Muscle of leg (tissue), 11 donors: ENCODE results near the gene ADNP. TPM values are rescaled to one million over a fixed set of nuclear protein-coding genes. Genes with fewer than 3 reads are reported as not detected.

Experiments used
- DNase-seq: peaks from one replicate; pipeline ENCODE4 v3.0.0; 2013
- H3K27ac ChIP-seq: one replicate; pipeline ENCODE4 v1.5.1; 2013; ENCODE audit warnings: mild to moderate bottlenecking, low read length, control low read depth
- H3K27me3 ChIP-seq: one replicate; pipeline ENCODE4 v1.6.1; 2013; ENCODE audit warnings: low read length; ENCODE audit not compliant: control insufficient read depth, insufficient read depth
- H3K36me3 ChIP-seq: one replicate; pipeline ENCODE4 v1.6.1; 2013; ENCODE audit warnings: low read length; ENCODE audit not compliant: control insufficient read depth, insufficient read depth
- H3K4me1 ChIP-seq: one replicate; pipeline ENCODE4 v1.6.1; 2013; ENCODE audit warnings: low read length; ENCODE audit not compliant: control insufficient read depth, insufficient read depth
- H3K4me3 ChIP-seq: one replicate; pipeline ENCODE4 v1.5.1; 2013; ENCODE audit warnings: low read length, control low read depth
- H3K9me3 ChIP-seq: replicated peaks from 2 replicates; pipeline ENCODE4 v1.6.1; 2013; ENCODE audit warnings: low read depth, low read length; ENCODE audit not compliant: control insufficient read depth
- WGBS: methylation state at CpG from one replicate; pipeline ENCODE4 v1.1.5; 2013; ENCODE audit warnings: missing lambda C conversion rate; ENCODE audit not compliant: insufficient coverage; 5-methylcytosine and 5-hydroxymethylcytosine counted together
- polyA plus RNA-seq, 8 donors: library from polyadenylated mRNA; unstranded; fragments of 120-200 nt; gene quantifications; one replicate each; pipeline versions ENCODE4 v1.2.1 to v1.2.3, GENCODE V29; 2013; ENCODE audit warnings: inconsistent platforms in 1 of 8, low replicate concordance in 1 of 8; ENCODE audit not compliant: insufficient read length in 8 of 8, insufficient read depth in 1 of 8
- total RNA-seq: library from RNA; stranded (reverse); fragments of 120-200 nt; gene quantifications from one replicate; pipeline ENCODE4 v1.2.4, GENCODE V29; 2013

ADNP gene
- total and polyA plus RNA-seq, 9 donors: 37.9 to 68.5 (median 54.6) TPM

GRCh38 chr20:50874758-50875665 lies 56.2 kb downstream of the ADNP start:
- Histone ChIP-seq H3K27ac (no peak overlapping the region), H3K4me1 (peaks cover 17% of the 10 kb centered on the region), H3K36me3 (peaks cover 8% of the 10 kb centered on the region), H3K4me3 (no peak overlapping the region), H3K9me3 (no peaks in the 10 kb centered on the region), H3K27me3 (no peaks in the 10 kb centered on the region)
- WGBS: 77% methylated on average over 15 of the region's 28 CpGs
- DNase-seq: no peak

- Histone ChIP-seq H3K27me3 (no peaks in the 10 kb centered on the region), H3K27ac (no peak overlapping the region), H3K4me3 (no peak overlapping the region), H3K36me3 (peaks cover 8% of the 10 kb centered on the region), H3K9me3 (no peaks in the 10 kb centered on the region), H3K4me1 (peaks cover 17% of the 10 kb centered on the region)
- no peak for DNase-seq
- 80% methylated on average over 10 of the region's 10 CpGs for WGBS
These were observed 57.0 kb downstream of the ADNP start for GRCh38 chr20:50874111-50874757.

- Histone ChIP-seq H3K27ac (no peak overlapping the region), H3K9me3 (no peaks in the 10 kb centered on the region), H3K4me1 (peaks cover 17% of the 10 kb centered on the region), H3K4me3 (no peak overlapping the region), H3K36me3 (peaks cover 8% of the 10 kb centered on the region), H3K27me3 (no peaks in the 10 kb centered on the region)
- DNase-seq: no peak
- 84% methylated on average over 8 of the region's 10 CpGs for WGBS
These were observed 57.7 kb downstream of the ADNP start for GRCh38 chr20:50873585-50873984.

GRCh38 chr20:50872560-50873425 lies 58.4 kb downstream of the ADNP start:
- no peak overlapping the region for H3K4me3 ChIP-seq
- no peak overlapping the region for H3K27ac ChIP-seq
- H3K36me3 ChIP-seq: peaks cover 8% of the 10 kb centered on the region
- no peaks in the 10 kb centered on the region for H3K9me3 ChIP-seq
- 83% methylated on average over 7 of the region's 16 CpGs for WGBS
- H3K4me1 ChIP-seq: peaks cover 17% of the 10 kb centered on the region
- DNase-seq: peak; percentile 19
- H3K27me3 ChIP-seq: no peaks in the 10 kb centered on the region

- WGBS: 13% methylated on average over 10 of the region's 19 CpGs
- Histone ChIP-seq H3K4me3 (peak overlapping the region; percentile 24), H3K4me1 (peaks cover 22% of the 10 kb centered on the region), H3K36me3 (no peaks in the 10 kb centered on the region), H3K27ac (no peak overlapping the region), H3K27me3 (no peaks in the 10 kb centered on the region), H3K9me3 (no peaks in the 10 kb centered on the region)
- peak; percentile 65 for DNase-seq
These were observed 60.6 kb downstream of the ADNP start for GRCh38 chr20:50870561-50871161.

GRCh38 chr20:50868509-50869495 lies 62.4 kb downstream of the ADNP start:
- H3K4me3 ChIP-seq: no peak overlapping the region
- no peaks in the 10 kb centered on the region for H3K27me3 ChIP-seq
- no peak for DNase-seq
- peaks cover 27% of the 10 kb centered on the region for H3K4me1 ChIP-seq
- no peaks in the 10 kb centered on the region for H3K9me3 ChIP-seq
- 84% methylated on average over 7 of the region's 11 CpGs for WGBS
- no peak overlapping the region for H3K27ac ChIP-seq
- H3K36me3 ChIP-seq: no peaks in the 10 kb centered on the region

- 100% methylated on average over 1 of the region's 6 CpGs for WGBS
- H3K27me3 ChIP-seq: no peaks in the 10 kb centered on the region
- no peak overlapping the region for H3K27ac ChIP-seq
- peaks cover 27% of the 10 kb centered on the region for H3K4me1 ChIP-seq
- no peak overlapping the region for H3K4me3 ChIP-seq
- no peaks in the 10 kb centered on the region for H3K36me3 ChIP-seq
- no peak for DNase-seq
- no peaks in the 10 kb centered on the region for H3K9me3 ChIP-seq
These were observed 63.4 kb downstream of the ADNP start for GRCh38 chr20:50867805-50868204.

GRCh38 chr20:50866831-50867230 lies 64.4 kb downstream of the ADNP start:
- Histone ChIP-seq H3K27me3 (no peaks in the 10 kb centered on the region), H3K27ac (no peak overlapping the region), H3K4me1 (peaks cover 27% of the 10 kb centered on the region), H3K36me3 (no peaks in the 10 kb centered on the region), H3K9me3 (no peaks in the 10 kb centered on the region), H3K4me3 (no peak overlapping the region)
- WGBS: 92% methylated on average over 6 of the region's 9 CpGs
- no peak for DNase-seq
